HG03460 (cell line): ENCODE measurements around the gene PLB1.
"Not testable (repeated sequence)": the region's sequence is repeated elsewhere in the genome, so short reads cannot be mapped to it uniquely, and the experiment has no call there.

Source experiments
- ATAC-seq: cut with Tn5 transposase; IDR thresholded peaks from one replicate; pipeline ENCODE4 v1.9.1; 2021; ENCODE audit not compliant: unreplicated experiment

PLB1 gene

GRCh38 chr2:28663359-28663758 lies 167.5 kb downstream of the PLB1 start:
- ATAC-seq, result no peak

- ATAC-seq, result no peak
Observed at GRCh38 chr2:28664120-28664842, 168.4 kb downstream of the PLB1 start.

GRCh38 chr2:28665041-28665704 lies 169.3 kb downstream of the PLB1 start:
- ATAC-seq, result no peak

- not testable (repeated sequence) for ATAC-seq
Observed at GRCh38 chr2:28665811-28666377, 170.0 kb downstream of the PLB1 start.

GRCh38 chr2:28666496-28667184 lies 170.8 kb downstream of the PLB1 start:
- no peak for ATAC-seq

- ATAC-seq, result no peak
Observed at GRCh38 chr2:28667261-28667660, 171.4 kb downstream of the PLB1 start.

GRCh38 chr2:28668106-28668814 lies 172.4 kb downstream of the PLB1 start:
- ATAC-seq, result no peak

GRCh38 chr2:28668880-28669279 lies 173.0 kb downstream of the PLB1 start:
- ATAC-seq, result no peak

- ATAC-seq, result no peak
Observed at GRCh38 chr2:28670856-28671255, 175.0 kb downstream of the PLB1 start.

GRCh38 chr2:28673338-28673737 lies 177.5 kb downstream of the PLB1 start:
- ATAC-seq, result no peak

- ATAC-seq, result no peak
Observed at GRCh38 chr2:28674062-28674712, 178.3 kb downstream of the PLB1 start.

GRCh38 chr2:28674713-28675068 lies 178.8 kb downstream of the PLB1 start:
- no peak for ATAC-seq

- no peak for ATAC-seq
Observed at GRCh38 chr2:28676152-28676835, 180.4 kb downstream of the PLB1 start.

- ATAC-seq, result no peak
Observed at GRCh38 chr2:28678175-28678855, 182.5 kb downstream of the PLB1 start.

- no peak for ATAC-seq
Observed at GRCh38 chr2:28678944-28679343, 183.1 kb downstream of the PLB1 start.

GRCh38 chr2:28680657-28681056 lies 184.8 kb downstream of the PLB1 start:
- ATAC-seq, result no peak

GRCh38 chr2:28681158-28681571 lies 185.3 kb downstream of the PLB1 start:
- peak; percentile 92 for ATAC-seq

GRCh38 chr2:28681606-28682005 lies 185.7 kb downstream of the PLB1 start:
- no peak for ATAC-seq

GRCh38 chr2:28683100-28683706 lies 187.3 kb downstream of the PLB1 start:
- no peak for ATAC-seq
